ENCODE data around the gene MGAT4C. TPM values are rescaled to one million over a fixed set of nuclear protein-coding genes. Genes with fewer than 3 reads are reported as not detected.

MGAT4C gene
- total RNA-seq, 2 experiments from 2014 or later: not detected

- H3K27me3 Mint-ChIP-seq (ENCODE audit: low read depth): no peaks in the 10 kb centered on the region
- H3K4me1 Mint-ChIP-seq (ENCODE audit: low read depth): no peaks in the 10 kb centered on the region
- intact Hi-C loops (cut with micrococcal nuclease): no loop called here
- H3K9me3 Mint-ChIP-seq: peaks cover 5% of the 10 kb centered on the region
- H3K4me3 Mint-ChIP-seq: no peak overlapping the region
- CTCF ChIA-PET: no interaction called here
- H3K36me3 Mint-ChIP-seq (ENCODE audit: low read depth): no peaks in the 10 kb centered on the region
- H3K27ac Mint-ChIP-seq: no peak overlapping the region
- DNase-seq: no peak
Measured at GRCh38 chr12:86213012-86213411, 43.2 kb downstream of the MGAT4C start.

DNA sequence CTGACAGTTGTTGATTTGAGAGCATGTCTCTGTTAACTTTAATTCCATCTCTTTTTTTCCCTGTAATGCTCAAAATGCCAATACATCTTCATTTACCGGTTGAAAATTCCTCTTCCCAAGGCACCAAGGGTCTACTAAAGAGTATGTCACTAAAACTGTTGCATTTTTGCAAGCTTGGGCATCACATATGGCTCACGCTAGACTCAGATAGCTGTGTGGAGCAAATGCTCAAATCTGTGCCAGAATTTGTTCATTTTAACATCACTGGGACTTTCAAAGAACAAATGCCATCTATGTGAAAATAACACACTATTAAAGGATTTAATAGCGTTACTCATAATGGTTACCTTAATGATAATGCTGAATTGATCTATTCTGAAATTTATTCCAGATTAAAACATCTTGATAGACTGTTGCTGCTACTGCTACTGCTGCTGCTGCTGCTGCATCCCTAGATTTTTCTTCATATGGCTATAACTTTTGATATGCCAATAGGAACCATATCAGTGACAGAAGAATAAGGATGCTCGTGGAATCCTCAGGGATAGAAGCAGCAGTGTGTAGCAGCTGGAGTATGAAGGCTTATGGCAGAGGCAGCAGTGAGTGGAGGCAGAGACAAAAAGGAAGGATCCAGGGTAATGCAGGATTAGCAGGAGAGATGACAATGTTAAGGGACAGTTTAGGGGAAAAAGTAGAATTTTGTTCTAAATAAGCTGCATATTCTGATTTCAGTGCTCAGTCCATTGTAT, 57.3 kb downstream of the MGAT4C start:
- CTCF ChIA-PET: no interaction called here
- H3K36me3 Mint-ChIP-seq (ENCODE audit: low read depth): no peaks in the 10 kb centered on the region
- H3K4me3 Mint-ChIP-seq: no peak overlapping the region
- H3K4me1 Mint-ChIP-seq (ENCODE audit: low read depth): no peaks in the 10 kb centered on the region
- no peak for DNase-seq
- intact Hi-C loops (cut with micrococcal nuclease): no loop called here
- H3K27me3 Mint-ChIP-seq (ENCODE audit: low read depth): no peaks in the 10 kb centered on the region
- no peak overlapping the region for H3K27ac Mint-ChIP-seq
- no peaks in the 10 kb centered on the region for H3K9me3 Mint-ChIP-seq

DNA sequence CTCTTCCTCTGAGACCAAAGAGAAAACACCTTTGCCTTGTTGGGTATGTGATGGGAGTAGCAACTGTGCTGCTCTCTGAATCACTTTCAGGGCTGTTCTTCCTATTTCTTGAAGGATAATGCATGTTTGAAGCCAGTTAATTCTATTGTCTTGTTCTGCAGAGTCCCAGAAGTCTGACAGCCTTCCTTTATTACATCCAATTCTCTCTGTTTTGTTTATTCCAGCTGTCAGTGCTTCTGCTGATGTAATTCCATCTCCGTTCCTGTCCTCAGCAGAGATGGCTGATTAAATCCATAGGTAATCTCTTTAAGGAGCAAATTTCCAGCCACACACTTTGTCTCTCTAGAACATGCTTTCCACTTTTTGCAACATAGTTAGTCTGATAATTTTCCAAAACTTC, 59.7 kb downstream of the MGAT4C start:
- H3K4me1 Mint-ChIP-seq (ENCODE audit: low read depth): no peaks in the 10 kb centered on the region
- no peak overlapping the region for H3K4me3 Mint-ChIP-seq
- intact Hi-C loops (cut with micrococcal nuclease): no loop called here
- no peaks in the 10 kb centered on the region for H3K9me3 Mint-ChIP-seq
- no peaks in the 10 kb centered on the region for H3K27me3 Mint-ChIP-seq (ENCODE audit: low read depth)
- H3K36me3 Mint-ChIP-seq (ENCODE audit: low read depth): no peaks in the 10 kb centered on the region
- DNase-seq: no peak
- no peak overlapping the region for H3K27ac Mint-ChIP-seq
- CTCF ChIA-PET: no interaction called here

GRCh38 chr12:86194721-86195120, 61.5 kb downstream of the MGAT4C start:
- Mint-ChIP-seq H3K27me3 (ENCODE audit: low read depth) (no peaks in the 10 kb centered on the region), H3K9me3 (no peaks in the 10 kb centered on the region), H3K36me3 (ENCODE audit: low read depth) (no peaks in the 10 kb centered on the region), H3K4me3 (no peak overlapping the region), H3K27ac (no peak overlapping the region), H3K4me1 (ENCODE audit: low read depth) (no peaks in the 10 kb centered on the region)
- DNase-seq: no peak
- intact Hi-C loops (cut with micrococcal nuclease): no loop called here
- CTCF ChIA-PET: no interaction called here

- Mint-ChIP-seq H3K27ac (no peak overlapping the region), H3K27me3 (ENCODE audit: low read depth) (no peaks in the 10 kb centered on the region), H3K4me3 (no peak overlapping the region), H3K36me3 (ENCODE audit: low read depth) (no peaks in the 10 kb centered on the region), H3K9me3 (no peaks in the 10 kb centered on the region), H3K4me1 (ENCODE audit: low read depth) (no peaks in the 10 kb centered on the region)
- DNase-seq: no peak
- CTCF ChIA-PET: no interaction called here
- intact Hi-C loops (cut with micrococcal nuclease): no loop called here
Measured at GRCh38 chr12:86193931-86194330, 62.3 kb downstream of the MGAT4C start.

DNA sequence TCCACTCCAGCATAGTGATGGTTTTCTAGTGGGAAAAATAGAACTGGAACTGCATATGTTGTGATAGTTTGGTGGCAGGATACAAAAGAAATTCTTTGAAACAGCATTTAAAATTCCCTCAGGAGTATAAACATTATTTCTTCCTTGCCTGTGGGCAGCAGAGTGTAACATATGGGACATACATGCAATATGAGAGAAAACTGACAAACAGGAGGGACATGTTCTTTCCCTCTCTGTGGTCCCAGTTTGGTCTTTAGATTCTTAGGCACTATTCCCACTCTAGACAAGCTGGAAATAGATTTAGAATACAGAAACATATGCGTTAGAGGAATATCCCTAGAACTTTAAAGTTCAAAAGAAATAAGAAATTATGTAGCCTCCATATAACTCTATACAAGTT, 68.0 kb downstream of the MGAT4C start:
- H3K36me3 Mint-ChIP-seq (ENCODE audit: low read depth): no peaks in the 10 kb centered on the region
- no peaks in the 10 kb centered on the region for H3K9me3 Mint-ChIP-seq
- no peak for DNase-seq
- H3K27ac Mint-ChIP-seq: no peak overlapping the region
- intact Hi-C loops (cut with micrococcal nuclease): no loop called here
- H3K27me3 Mint-ChIP-seq (ENCODE audit: low read depth): no peaks in the 10 kb centered on the region
- H3K4me1 Mint-ChIP-seq (ENCODE audit: low read depth): no peaks in the 10 kb centered on the region
- CTCF ChIA-PET: no interaction called here
- H3K4me3 Mint-ChIP-seq: no peak overlapping the region

- no peak overlapping the region for H3K27ac Mint-ChIP-seq
- no peak overlapping the region for H3K4me3 Mint-ChIP-seq
- H3K27me3 Mint-ChIP-seq (ENCODE audit: low read depth): no peaks in the 10 kb centered on the region
- no peaks in the 10 kb centered on the region for H3K9me3 Mint-ChIP-seq
- H3K36me3 Mint-ChIP-seq (ENCODE audit: low read depth): no peaks in the 10 kb centered on the region
- DNase-seq: no peak
- H3K4me1 Mint-ChIP-seq (ENCODE audit: low read depth): no peaks in the 10 kb centered on the region
- CTCF ChIA-PET: no interaction called here
- intact Hi-C loops (cut with micrococcal nuclease): no loop called here
Measured at GRCh38 chr12:86186449-86186848, 69.7 kb downstream of the MGAT4C start.

DNA sequence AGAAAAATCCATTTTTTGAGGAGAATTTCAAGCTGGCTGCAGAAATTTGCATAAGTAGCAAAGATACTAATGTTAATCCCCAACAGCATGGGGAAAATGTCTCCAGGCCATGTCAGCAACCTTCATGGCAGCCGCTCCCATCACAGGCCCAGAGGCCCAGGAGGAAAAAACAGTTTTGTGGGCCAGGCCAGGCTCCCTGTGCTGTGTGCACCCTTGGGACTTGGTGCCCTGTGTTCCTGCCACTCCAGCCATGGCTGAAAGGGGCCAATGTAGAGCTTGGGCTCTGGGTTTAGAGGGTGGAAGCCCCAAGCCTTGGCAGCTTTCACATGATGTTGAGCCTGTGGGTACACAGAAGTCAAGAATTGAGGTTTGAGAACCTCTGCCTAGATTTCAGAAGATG, 76.3 kb downstream of the MGAT4C start:
- H3K36me3 Mint-ChIP-seq (ENCODE audit: low read depth): no peaks in the 10 kb centered on the region

GRCh38 chr12:86174188-86174587, 82.0 kb downstream of the MGAT4C start:
- H3K4me1 Mint-ChIP-seq (ENCODE audit: low read depth): no peaks in the 10 kb centered on the region
- no peaks in the 10 kb centered on the region for H3K36me3 Mint-ChIP-seq (ENCODE audit: low read depth)
- intact Hi-C loops (cut with micrococcal nuclease): no loop called here
- CTCF ChIA-PET: no interaction called here
- DNase-seq: no peak
- peaks cover 5% of the 10 kb centered on the region for H3K9me3 Mint-ChIP-seq
- H3K27me3 Mint-ChIP-seq (ENCODE audit: low read depth): no peaks in the 10 kb centered on the region
- no peak overlapping the region for H3K4me3 Mint-ChIP-seq
- no peak overlapping the region for H3K27ac Mint-ChIP-seq

More for the DNA sequence above, 76.3 kb downstream of the MGAT4C start:
- Mint-ChIP-seq H3K27ac (no peak overlapping the region), H3K4me3 (no peak overlapping the region), H3K4me1 (ENCODE audit: low read depth) (no peaks in the 10 kb centered on the region), H3K9me3 (peaks cover 7% of the 10 kb centered on the region), H3K27me3 (ENCODE audit: low read depth) (no peaks in the 10 kb centered on the region)
- CTCF ChIA-PET: no interaction called here
- DNase-seq: no peak
- intact Hi-C loops (cut with micrococcal nuclease): no loop called here

DNA sequence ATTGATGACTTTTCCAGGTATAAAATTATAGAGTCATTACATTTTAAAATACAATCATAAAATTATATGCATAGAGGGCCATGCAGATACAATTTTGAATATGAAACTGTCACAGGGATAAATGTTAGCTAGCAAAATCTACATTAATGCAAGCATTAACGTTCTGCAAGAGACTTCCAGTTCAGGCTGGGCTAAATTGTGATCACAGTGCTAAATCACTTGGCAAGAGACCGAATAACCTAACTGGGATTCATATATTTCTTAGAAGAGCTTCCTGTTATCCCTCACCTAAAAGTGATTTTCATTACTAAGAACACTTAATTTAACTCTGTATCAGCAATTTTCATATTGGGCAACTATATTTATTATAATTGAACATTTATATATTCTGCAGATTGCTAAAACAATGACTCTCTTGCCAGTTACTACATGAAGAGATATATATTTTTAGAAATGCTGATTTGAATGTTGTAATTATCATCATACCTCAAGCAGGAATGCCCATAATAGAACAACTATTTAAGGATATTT, 83.2 kb downstream of the MGAT4C start:
- no peak overlapping the region for H3K4me3 Mint-ChIP-seq
- CTCF ChIA-PET: interaction anchor here (0.8 kb wide), 1 partner anchor 1675 kb away, joined by 3 read pairs; no protein-coding TSS in a partner anchor
- H3K27ac Mint-ChIP-seq: no peak overlapping the region
- H3K36me3 Mint-ChIP-seq (ENCODE audit: low read depth): no peaks in the 10 kb centered on the region
- H3K4me1 Mint-ChIP-seq (ENCODE audit: low read depth): no peaks in the 10 kb centered on the region
- H3K9me3 Mint-ChIP-seq: peaks cover 4% of the 10 kb centered on the region
- DNase-seq: no peak
- H3K27me3 Mint-ChIP-seq (ENCODE audit: low read depth): no peaks in the 10 kb centered on the region
- intact Hi-C loops (cut with micrococcal nuclease): no loop called here

DNA sequence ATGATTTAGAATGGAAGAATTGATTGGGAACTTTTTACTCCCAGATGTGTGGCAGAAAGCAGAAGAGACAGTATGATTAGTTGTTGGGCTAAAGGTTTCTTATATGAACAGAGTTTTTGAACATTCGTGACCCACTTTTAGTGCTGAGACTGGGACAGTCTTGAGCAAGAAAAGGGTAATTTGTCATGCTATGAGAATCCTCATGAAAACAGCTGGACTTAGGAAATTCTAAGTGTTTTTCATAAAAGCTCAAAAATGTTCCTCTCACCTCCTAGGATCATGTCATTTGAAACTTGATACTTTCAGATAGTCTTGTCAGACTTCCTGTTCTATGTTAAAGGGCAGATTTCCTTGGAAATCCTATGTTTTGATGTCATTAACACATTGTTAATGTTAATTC, 86.1 kb downstream of the MGAT4C start:
- no peaks in the 10 kb centered on the region for H3K4me1 Mint-ChIP-seq (ENCODE audit: low read depth)
- no peaks in the 10 kb centered on the region for H3K27me3 Mint-ChIP-seq (ENCODE audit: low read depth)
- H3K27ac Mint-ChIP-seq: no peak overlapping the region
- intact Hi-C loops (cut with micrococcal nuclease): no loop called here
- CTCF ChIA-PET: no interaction called here
- H3K36me3 Mint-ChIP-seq (ENCODE audit: low read depth): no peaks in the 10 kb centered on the region
- DNase-seq: no peak
- H3K4me3 Mint-ChIP-seq: no peak overlapping the region
- H3K9me3 Mint-ChIP-seq: peaks cover 1% of the 10 kb centered on the region

DNA sequence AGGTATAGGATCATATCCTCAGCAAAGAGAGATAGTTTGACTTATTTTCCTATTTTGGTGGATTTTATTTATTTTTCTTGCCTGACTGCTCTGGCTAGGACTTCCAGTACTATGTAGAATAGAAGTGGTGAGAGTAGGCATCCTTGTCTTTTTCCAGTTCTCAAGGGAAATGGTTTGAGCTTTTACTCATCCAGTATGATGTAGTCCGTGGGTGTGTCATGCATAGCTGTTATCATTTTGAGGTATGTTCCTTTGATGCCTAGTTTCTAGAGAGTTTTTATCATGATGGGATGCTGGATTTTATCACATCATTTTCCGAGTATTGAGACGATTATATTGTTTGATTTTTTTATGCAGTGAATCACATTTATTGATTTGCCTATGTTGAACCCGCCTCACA, 97.2 kb downstream of the MGAT4C start:
- Mint-ChIP-seq H3K4me1 (ENCODE audit: low read depth) (no peaks in the 10 kb centered on the region), H3K9me3 (no peaks in the 10 kb centered on the region), H3K4me3 (no peak overlapping the region), H3K36me3 (ENCODE audit: low read depth) (no peaks in the 10 kb centered on the region), H3K27me3 (ENCODE audit: low read depth) (no peaks in the 10 kb centered on the region), H3K27ac (no peak overlapping the region)
- no peak for DNase-seq
- intact Hi-C loops (cut with micrococcal nuclease): no loop called here
- CTCF ChIA-PET: interaction anchor here (0.6 kb wide), 1 partner anchor 1690 kb away, joined by 6 read pairs; no protein-coding TSS in a partner anchor

GRCh38 chr12:86154620-86155019, 101.6 kb downstream of the MGAT4C start:
- intact Hi-C loops (cut with micrococcal nuclease): no loop called here
- H3K4me3 Mint-ChIP-seq: no peak overlapping the region
- no peaks in the 10 kb centered on the region for H3K4me1 Mint-ChIP-seq (ENCODE audit: low read depth)
- CTCF ChIA-PET: no interaction called here
- no peak overlapping the region for H3K27ac Mint-ChIP-seq
- H3K27me3 Mint-ChIP-seq (ENCODE audit: low read depth): no peaks in the 10 kb centered on the region
- H3K9me3 Mint-ChIP-seq: no peaks in the 10 kb centered on the region
- H3K36me3 Mint-ChIP-seq (ENCODE audit: low read depth): no peaks in the 10 kb centered on the region
- DNase-seq: no peak

All from activated naive CD4-positive, alpha-beta T cell treated with anti-CD3 and anti-CD28 coated beads for 36 hours (primary cell).